DND-41 (cell line): ENCODE measurements around the gene EIPR1.

Experiments used
- CTCF ChIP-seq: IDR thresholded peaks from 2 replicates; pipeline ENCODE4 v1.5.1; 2012; ENCODE audit warnings: borderline replicate concordance, low read length, moderate library complexity, mild to moderate bottlenecking; ENCODE audit not compliant: poor library complexity, severe bottlenecking; ENCODE audit errors: extremely low read depth
- EZH2 ChIP-seq: IDR thresholded peaks from 3 replicates; pipeline ENCODE4 v1.6.1; 2012; ENCODE audit warnings: borderline replicate concordance, low read depth, mild to moderate bottlenecking, moderate library complexity, low read length, inconsistent platforms; ENCODE audit not compliant: severe bottlenecking

DNA sequence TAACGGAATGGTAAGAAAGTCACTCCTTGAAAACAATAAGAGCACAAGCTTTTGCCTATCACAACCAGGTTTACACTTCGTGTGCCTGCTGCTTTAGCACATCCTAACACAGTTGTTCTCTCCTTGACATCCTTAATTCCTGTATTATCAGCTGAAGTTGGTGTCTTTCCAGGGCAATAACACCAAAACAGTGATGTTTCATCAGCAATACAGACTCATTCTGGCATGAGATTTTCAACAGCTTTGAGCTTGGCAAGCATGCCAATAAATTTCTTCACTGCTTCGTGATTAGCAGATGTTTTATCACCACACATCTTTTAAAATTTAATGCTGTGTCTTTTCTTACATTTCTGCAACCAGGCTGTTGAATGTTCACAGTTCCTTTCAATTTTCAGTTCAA is 148.4 kb downstream of the EIPR1 start:
- no peak for TF ChIP-seq CTCF
- no peak for TF ChIP-seq EZH2
